C4-2B (cell line): ENCODE data around the gene CDK17.

ENCODE experiments used
- H3K27ac ChIP-seq: fragments of 450-650 bp; 2 replicates; pipeline ENCODE4 v1.5.1; 2017
- CTCF ChIP-seq: fragments of 450-650 bp; conservative IDR thresholded peaks from 2 replicates; pipeline ENCODE4 v1.5.1; 2017; ENCODE audit warnings: mild to moderate bottlenecking
- ZFX ChIP-seq: fragments of 450-650 bp; IDR thresholded peaks from 2 replicates; pipeline ENCODE4 v1.6.1; 2017

The CDK17 gene

DNA sequence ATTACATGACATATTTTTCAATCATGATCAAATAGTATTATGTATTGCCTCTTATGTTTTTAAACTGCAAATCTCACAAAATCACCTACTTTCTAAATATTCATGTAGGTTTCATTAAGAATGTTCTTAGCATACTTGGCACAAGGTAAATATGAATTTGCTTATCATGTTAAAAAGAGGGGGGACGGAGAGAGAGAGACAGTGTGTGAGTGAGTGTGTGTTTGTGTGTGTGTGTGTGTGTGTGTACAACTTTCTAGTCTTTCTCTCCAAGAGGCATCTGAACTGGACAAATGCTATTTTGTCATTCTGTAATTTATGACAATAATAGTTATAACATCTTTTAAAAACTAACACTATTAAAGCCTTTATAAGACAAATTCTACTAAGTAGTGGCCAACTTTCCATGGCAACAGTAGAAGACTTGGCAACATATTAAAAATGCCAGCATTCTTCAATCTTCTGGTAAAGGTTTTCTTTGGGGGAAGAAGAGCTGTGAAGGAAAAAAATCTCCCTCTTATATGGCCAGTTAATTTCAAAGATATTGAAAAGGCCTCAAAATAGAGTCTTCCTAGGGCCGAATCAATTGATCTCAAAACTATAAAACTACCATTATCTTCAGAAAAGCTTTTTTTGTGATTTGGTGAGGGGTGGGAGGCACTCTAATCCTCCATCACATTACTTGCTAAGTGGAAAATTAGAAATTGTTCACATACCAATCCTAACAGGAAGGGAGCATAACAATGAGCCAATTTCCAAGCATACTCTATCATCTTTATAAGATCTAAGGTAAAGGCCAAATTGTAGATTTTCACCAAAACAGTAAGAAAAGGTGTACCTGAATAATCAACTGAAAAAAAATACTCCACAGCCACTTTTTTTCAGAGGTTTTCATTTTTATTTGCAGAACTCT is 28.2 kb downstream of the CDK17 start:
- TF ChIP-seq ZFX (no peak), CTCF (no peak)
- H3K27ac ChIP-seq, result no peak overlapping the region

GRCh38 chr12:96371138-96371789 is 29.0 kb downstream of the CDK17 start:
- H3K27ac ChIP-seq, result no peak overlapping the region
- no peak for TF ChIP-seq CTCF
- no peak for TF ChIP-seq ZFX

DNA sequence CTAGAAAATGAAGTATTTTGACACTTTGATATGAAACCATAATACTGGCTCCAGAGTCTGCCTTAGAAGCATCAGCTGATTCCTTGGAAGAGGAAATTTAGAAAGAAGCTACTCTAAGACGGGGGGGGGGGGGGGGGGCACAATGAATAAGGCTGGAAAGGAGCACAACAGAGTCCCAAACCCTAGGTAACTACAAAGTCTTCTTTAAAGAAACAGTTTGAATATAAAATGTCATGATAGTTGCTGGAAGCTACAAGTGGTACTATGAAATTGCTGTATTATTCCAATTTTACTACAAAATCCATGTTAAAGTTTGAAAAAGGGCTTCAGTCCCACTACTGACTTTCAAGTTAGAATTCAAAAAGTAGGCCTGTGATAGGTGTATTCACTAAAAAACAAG is 31.6 kb downstream of the CDK17 start:
- no peak overlapping the region for H3K27ac ChIP-seq
- TF ChIP-seq ZFX (no peak), CTCF (no peak)

DNA sequence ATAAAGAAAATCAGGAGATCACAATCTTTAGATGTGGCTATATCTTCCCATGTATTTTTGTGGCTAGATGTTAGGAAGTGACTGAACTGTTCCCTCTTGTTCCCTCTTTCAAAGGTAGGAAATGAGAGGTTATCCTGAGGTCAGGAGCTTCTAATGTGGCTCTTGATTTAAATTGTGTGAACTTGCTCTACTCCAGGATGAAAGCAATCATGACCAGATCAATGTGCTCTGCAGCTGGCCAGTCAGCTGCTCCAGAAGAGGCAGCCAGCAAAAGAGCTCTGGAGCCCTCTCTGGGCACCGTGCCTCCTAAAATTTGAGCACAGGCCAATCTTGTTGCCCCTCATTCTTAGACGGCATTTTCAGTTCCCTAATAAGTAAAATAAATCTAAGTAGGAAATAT is 32.0 kb downstream of the CDK17 start:
- TF ChIP-seq CTCF (no peak), ZFX (no peak)
- H3K27ac ChIP-seq, result no peak overlapping the region

- TF ChIP-seq ZFX, result no peak
- TF ChIP-seq CTCF, result no peak
Measured at GRCh38 chr12:96366381-96366654, 33.9 kb downstream of the CDK17 start.

GRCh38 chr12:96365604-96366380 is 34.4 kb downstream of the CDK17 start:
- no peak overlapping the region for H3K27ac ChIP-seq
- TF ChIP-seq ZFX, result no peak
- no peak for TF ChIP-seq CTCF

More at GRCh38 chr12:96366381-96366654, 33.9 kb downstream of the CDK17 start:
- no peak overlapping the region for H3K27ac ChIP-seq
